Adipocyte (in vitro differentiated cells): Measurements from ENCODE around the gene PPP1R3D.
A peak's percentile ranks its signal among the peaks of the same experiment; 100 is the strongest.

ENCODE experiments used
- DNase-seq: peaks from one replicate; pipeline ENCODE4 v3.0.0-alpha.2; 2015; ENCODE audit warnings: low read depth
- H3K27me3 ChIP-seq: replicated peaks from 2 replicates; pipeline ENCODE4 v1.7.0; 2013; ENCODE audit warnings: mild to moderate bottlenecking, low read length, moderate library complexity; ENCODE audit not compliant: control insufficient read depth, insufficient read depth
- H3K36me3 ChIP-seq: 2 replicates; pipeline ENCODE4 v1.7.0; 2013; ENCODE audit warnings: low read length, mild to moderate bottlenecking, moderate library complexity; ENCODE audit not compliant: control insufficient read depth, insufficient read depth, severe bottlenecking
- H3K4me1 ChIP-seq: 2 replicates; pipeline ENCODE4 v1.7.0; 2013; ENCODE audit warnings: mild to moderate bottlenecking, low read length, moderate library complexity; ENCODE audit not compliant: control insufficient read depth, insufficient read depth
- H3K4me3 ChIP-seq: 2 replicates; pipeline ENCODE4 v1.7.0; 2013; ENCODE audit warnings: mild to moderate bottlenecking, low read length, moderate library complexity
- H3K9ac ChIP-seq: 2 replicates; pipeline ENCODE4 v1.7.0; 2013; ENCODE audit warnings: mild to moderate bottlenecking, low read length, moderate library complexity
- H3K9me3 ChIP-seq: 2 replicates; pipeline ENCODE4 v1.7.0; 2013; ENCODE audit warnings: mild to moderate bottlenecking, low read length, moderate library complexity; ENCODE audit not compliant: control insufficient read depth

PPP1R3D gene

GRCh38 chr20:59947376-59947775 is 7.3 kb upstream of the PPP1R3D start:
- no peaks in the 10 kb centered on the region for H3K27me3 ChIP-seq
- peaks cover 24% of the 10 kb centered on the region for H3K36me3 ChIP-seq
- DNase-seq = no peak
- H3K4me1 ChIP-seq = peaks cover 17% of the 10 kb centered on the region
- H3K9ac ChIP-seq = no peak overlapping the region
- no peaks in the 10 kb centered on the region for H3K9me3 ChIP-seq
- H3K4me3 ChIP-seq = no peak overlapping the region

GRCh38 chr20:59945731-59946130 is 5.6 kb upstream of the PPP1R3D start:
- peaks cover 30% of the 10 kb centered on the region for H3K4me1 ChIP-seq
- no peaks in the 10 kb centered on the region for H3K27me3 ChIP-seq
- no peaks in the 10 kb centered on the region for H3K9me3 ChIP-seq
- DNase-seq = peak; percentile 63
- H3K36me3 ChIP-seq = peaks cover 24% of the 10 kb centered on the region
- H3K9ac ChIP-seq = no peak overlapping the region
- H3K4me3 ChIP-seq = no peak overlapping the region

- no peak overlapping the region for H3K9ac ChIP-seq
- H3K27me3 ChIP-seq = no peaks in the 10 kb centered on the region
- no peak for DNase-seq
- H3K9me3 ChIP-seq = no peaks in the 10 kb centered on the region
- peaks cover 24% of the 10 kb centered on the region for H3K36me3 ChIP-seq
- H3K4me1 ChIP-seq = peaks cover 30% of the 10 kb centered on the region
- H3K4me3 ChIP-seq = no peak overlapping the region
Observed at GRCh38 chr20:59945175-59945574, 5.1 kb upstream of the PPP1R3D start.

DNA sequence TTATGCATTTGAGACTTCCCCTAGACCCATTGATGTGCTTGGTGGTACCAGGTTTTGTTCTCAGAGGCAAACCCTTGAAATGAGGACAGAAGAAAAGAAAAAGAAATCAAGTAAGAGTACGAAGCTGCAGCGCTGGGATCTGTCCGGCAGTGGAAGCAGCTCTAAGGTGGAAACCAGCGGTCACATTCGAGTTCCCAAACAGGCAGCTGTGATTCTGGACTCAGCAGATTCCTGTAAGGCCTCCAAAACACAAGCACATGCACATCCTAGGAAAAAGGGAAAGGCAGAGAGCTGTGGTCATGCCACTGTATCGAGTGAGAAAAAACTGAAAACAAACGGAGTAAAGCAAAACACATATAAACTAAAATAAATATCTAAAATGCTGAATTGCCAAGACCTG is 4.6 kb upstream of the PPP1R3D start:
- no peak for DNase-seq
- Histone ChIP-seq H3K27me3 (no peaks in the 10 kb centered on the region), H3K9ac (no peak overlapping the region), H3K4me1 (peaks cover 30% of the 10 kb centered on the region), H3K36me3 (peaks cover 24% of the 10 kb centered on the region), H3K4me3 (no peak overlapping the region), H3K9me3 (no peaks in the 10 kb centered on the region)

DNA sequence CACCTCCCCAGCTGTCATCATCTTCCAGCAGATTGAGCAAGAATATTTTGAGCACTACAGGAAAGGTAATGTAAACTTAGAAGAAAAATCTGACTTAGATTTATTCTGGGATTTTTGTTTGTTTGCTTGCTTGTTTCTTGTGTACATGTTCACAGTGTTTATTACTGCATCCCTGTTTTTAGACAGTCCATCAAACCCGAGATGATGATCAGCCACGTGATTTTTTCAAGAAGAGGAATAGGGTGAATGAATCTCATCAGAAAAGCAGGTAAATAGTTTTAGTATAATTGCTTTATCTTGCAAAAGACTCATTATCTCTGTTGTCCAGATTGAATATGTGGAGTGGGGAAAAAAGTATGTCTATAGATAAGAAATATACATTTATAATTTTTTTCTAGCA is 2.1 kb upstream of the PPP1R3D start:
- peaks cover 24% of the 10 kb centered on the region for H3K36me3 ChIP-seq
- peaks cover 46% of the 10 kb centered on the region for H3K4me1 ChIP-seq
- no peak for DNase-seq
- no peak overlapping the region for H3K9ac ChIP-seq
- no peaks in the 10 kb centered on the region for H3K27me3 ChIP-seq
- no peak overlapping the region for H3K4me3 ChIP-seq
- no peaks in the 10 kb centered on the region for H3K9me3 ChIP-seq

DNA sequence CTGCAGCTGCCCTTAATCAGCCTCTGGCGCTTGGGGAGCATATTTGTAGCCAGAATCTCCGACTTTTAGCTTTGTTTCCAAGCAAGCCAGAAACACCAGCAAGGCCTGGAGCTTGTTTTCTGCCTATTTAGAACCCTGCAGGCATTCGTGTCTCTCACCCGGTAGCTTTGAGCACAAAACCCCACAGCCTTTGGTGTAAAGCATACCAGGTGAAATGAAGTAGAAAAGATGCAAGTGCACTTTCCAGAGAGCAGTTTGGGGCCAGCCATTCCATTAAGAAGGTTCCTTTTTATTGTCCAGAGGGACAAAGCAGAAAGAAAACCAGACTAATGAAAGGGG is 820 bp upstream of the PPP1R3D start:
- Histone ChIP-seq H3K4me3 (peak overlapping the region; percentile 94), H3K36me3 (peaks cover 24% of the 10 kb centered on the region), H3K9ac (peak overlapping the region; percentile 96), H3K9me3 (no peaks in the 10 kb centered on the region), H3K27me3 (no peaks in the 10 kb centered on the region), H3K4me1 (peaks cover 53% of the 10 kb centered on the region)
- DNase-seq = no peak

- H3K4me3 ChIP-seq = peak overlapping the region; percentile 94
- peaks cover 45% of the 10 kb centered on the region for H3K4me1 ChIP-seq
- no peaks in the 10 kb centered on the region for H3K27me3 ChIP-seq
- DNase-seq = peak; percentile 57
- H3K9me3 ChIP-seq = no peaks in the 10 kb centered on the region
- peak overlapping the region; percentile 96 for H3K9ac ChIP-seq
- H3K36me3 ChIP-seq = peaks cover 22% of the 10 kb centered on the region
Observed at GRCh38 chr20:59939879-59940128, 301 bp downstream of the PPP1R3D start.

DNA sequence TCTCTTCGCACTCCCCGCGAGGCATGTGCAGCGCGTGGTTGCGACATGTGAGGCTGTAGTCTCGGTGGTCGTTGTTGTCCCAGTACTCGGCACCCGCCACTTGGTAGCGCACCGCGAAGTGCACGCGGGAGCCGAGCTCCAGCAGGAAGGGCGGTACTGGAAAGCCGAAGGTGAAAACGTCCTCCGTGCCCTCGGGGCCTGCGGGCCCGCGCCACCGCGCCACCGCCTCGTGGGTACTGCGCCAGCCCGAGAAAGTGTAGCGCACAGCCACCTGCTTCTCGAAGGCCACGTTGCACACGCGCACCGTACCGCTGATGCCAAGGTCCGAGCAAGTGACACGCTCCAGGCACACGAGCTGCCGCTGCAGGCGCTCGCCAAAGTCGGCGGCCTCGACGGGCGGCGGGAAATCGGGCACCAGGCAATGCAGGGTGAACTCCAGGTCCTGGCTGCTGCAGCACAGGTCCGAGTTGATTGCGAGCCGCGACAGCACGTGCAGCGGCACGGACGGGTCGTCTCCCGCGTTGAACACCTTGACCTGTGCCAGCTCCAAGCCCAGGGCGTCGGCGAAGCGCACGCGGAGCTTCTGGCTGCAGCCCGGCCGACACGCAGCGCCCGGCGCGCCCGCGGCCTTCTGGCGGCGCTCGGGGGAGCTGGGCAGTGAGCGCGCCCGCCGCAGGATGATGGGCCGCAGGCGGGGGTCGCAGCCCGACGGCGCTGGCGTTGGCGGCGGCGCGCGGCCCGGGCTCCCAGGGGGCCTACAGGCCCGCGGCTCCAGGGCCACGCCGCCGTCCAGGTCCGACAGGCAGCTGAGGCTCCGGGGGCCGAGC is 840 bp downstream of the PPP1R3D start:
- DNase-seq = no peak
- Histone ChIP-seq H3K27me3 (no peaks in the 10 kb centered on the region), H3K9ac (peak overlapping the region; percentile 96), H3K9me3 (no peaks in the 10 kb centered on the region), H3K4me3 (peak overlapping the region; percentile 94), H3K36me3 (peaks cover 17% of the 10 kb centered on the region), H3K4me1 (peaks cover 47% of the 10 kb centered on the region)

GRCh38 chr20:59938696-59939051 is 1.4 kb downstream of the PPP1R3D start:
- Histone ChIP-seq H3K9ac (no peak overlapping the region), H3K4me1 (peaks cover 48% of the 10 kb centered on the region), H3K4me3 (peak overlapping the region; percentile 94), H3K36me3 (peaks cover 11% of the 10 kb centered on the region), H3K27me3 (no peaks in the 10 kb centered on the region), H3K9me3 (no peaks in the 10 kb centered on the region)
- peak; percentile 34 for DNase-seq

DNA sequence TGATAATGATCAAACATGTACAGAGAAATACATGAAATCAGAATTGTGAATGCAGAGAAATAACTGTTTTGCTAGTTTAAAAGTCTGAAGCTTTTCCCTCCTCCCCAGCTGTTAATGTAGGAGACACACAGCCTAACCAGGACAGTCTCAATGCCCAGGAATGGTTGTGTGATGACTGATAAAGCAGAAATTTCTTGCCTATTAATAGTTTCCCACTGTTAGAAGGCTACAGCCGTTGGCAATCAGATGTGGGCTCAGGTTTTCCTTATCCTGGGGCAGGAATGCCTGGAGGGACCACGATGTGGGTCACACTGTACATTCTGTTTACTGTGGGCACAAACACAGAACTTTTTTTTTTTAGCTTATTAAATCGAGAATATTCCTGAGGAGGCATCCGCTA is 1.9 kb downstream of the PPP1R3D start:
- H3K9me3 ChIP-seq = no peaks in the 10 kb centered on the region
- H3K36me3 ChIP-seq = peaks cover 6% of the 10 kb centered on the region
- H3K9ac ChIP-seq = peak overlapping the region; percentile 55
- peak; percentile 63 for DNase-seq
- no peaks in the 10 kb centered on the region for H3K27me3 ChIP-seq
- peaks cover 48% of the 10 kb centered on the region for H3K4me1 ChIP-seq
- H3K4me3 ChIP-seq = peak overlapping the region; percentile 94

DNA sequence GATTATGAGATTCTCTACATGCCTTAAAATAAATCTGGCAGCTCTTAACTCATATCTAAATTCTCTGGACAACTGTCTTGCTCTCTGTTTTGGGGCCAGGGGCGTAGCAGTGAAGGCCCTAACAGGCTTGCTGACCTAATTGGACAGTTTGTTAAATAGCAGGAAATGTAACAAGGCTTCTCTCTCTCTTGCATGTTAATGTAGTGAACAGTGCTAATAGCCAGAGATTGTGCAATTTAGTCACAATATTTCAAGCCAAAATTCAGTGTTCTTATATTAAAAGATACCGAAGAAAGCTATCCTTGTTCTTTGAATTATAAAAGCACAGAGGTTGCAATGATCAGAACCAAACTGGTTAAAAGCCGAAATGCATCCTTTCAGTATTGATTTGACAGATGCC is 3.0 kb downstream of the PPP1R3D start:
- H3K36me3 ChIP-seq = no peaks in the 10 kb centered on the region
- H3K27me3 ChIP-seq = no peaks in the 10 kb centered on the region
- H3K9me3 ChIP-seq = no peaks in the 10 kb centered on the region
- peak; percentile 39 for DNase-seq
- H3K4me1 ChIP-seq = peaks cover 48% of the 10 kb centered on the region
- peak overlapping the region; percentile 94 for H3K4me3 ChIP-seq
- no peak overlapping the region for H3K9ac ChIP-seq

DNA sequence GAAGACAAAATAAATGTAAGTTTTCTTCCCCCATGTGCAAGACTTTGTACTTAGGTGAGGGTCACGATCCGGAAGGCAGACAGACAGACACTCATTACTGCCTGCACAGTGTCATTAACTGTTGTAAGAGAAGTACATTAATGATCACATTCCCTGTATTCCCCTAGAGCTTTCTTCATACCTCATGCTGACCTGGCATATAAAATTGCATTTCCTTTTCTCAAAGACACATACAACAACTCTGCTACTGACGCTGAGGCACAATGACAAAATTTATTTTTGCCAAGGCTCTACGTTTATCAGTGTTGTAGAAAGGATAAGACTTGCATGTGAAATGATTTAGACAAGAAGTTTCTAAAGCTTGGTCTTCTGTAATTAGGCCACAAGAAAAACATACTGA is 3.7 kb downstream of the PPP1R3D start:
- Histone ChIP-seq H3K9ac (no peak overlapping the region), H3K36me3 (no peaks in the 10 kb centered on the region), H3K9me3 (no peaks in the 10 kb centered on the region), H3K27me3 (no peaks in the 10 kb centered on the region), H3K4me3 (no peak overlapping the region), H3K4me1 (peaks cover 40% of the 10 kb centered on the region)
- DNase-seq = no peak
